Measurements from ENCODE around the gene RPRD1B.
A peak's percentile ranks its signal among the peaks of the same experiment; 100 is the strongest.

The RPRD1B gene

DNA sequence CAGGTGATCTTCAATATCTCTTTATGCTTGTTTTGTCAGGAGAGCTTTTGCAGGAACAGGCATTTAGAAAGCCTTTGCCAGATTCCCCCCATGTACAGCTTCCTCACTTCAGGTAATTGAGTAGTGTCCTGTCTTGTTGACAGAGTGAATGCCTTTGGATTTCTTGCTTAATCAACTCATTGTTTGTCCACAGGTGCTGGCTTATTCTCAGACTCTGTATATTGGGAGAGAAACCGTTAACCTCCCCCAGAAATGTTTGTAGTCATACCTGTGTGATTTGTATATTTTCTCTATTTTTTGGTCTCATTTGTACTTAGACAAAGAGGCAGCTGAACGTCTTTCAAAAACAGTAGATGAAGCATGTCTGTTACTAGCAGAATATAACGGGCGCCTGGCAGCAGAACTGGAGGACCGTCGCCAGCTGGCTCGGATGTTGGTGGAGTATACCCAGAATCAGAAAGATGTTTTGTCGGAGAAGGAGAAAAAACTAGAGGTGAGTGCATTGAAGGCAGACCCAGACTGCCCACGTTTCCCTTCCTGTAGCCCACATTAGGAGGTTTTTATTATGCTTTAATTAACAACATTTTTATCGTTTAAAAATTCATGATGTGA, 32.3 kb downstream of the RPRD1B start:
- in situ Hi-C loops (cut with HindIII; ENCODE audit: low sequenced_read_pairs) = no loop called here
- no peak for DNase-seq (ENCODE audit: low read depth)
- H3K4me3 ChIP-seq (ENCODE audit: low read depth, low read length) = no peak overlapping the region
- TF ChIP-seq, protein P1, sequence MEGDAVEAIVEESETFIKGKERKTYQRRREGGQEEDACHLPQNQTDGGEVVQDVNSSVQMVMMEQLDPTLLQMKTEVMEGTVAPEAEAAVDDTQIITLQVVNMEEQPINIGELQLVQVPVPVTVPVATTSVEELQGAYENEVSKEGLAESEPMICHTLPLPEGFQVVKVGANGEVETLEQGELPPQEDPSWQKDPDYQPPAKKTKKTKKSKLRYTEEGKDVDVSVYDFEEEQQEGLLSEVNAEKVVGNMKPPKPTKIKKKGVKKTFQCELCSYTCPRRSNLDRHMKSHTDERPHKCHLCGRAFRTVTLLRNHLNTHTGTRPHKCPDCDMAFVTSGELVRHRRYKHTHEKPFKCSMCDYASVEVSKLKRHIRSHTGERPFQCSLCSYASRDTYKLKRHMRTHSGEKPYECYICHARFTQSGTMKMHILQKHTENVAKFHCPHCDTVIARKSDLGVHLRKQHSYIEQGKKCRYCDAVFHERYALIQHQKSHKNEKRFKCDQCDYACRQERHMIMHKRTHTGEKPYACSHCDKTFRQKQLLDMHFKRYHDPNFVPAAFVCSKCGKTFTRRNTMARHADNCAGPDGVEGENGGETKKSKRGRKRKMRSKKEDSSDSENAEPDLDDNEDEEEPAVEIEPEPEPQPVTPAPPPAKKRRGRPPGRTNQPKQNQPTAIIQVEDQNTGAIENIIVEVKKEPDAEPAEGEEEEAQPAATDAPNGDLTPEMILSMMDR (IDR thresholded peaks at IDR 0.05; ENCODE audit: low read depth, low read length, missing control alignments) = no peak

DNA sequence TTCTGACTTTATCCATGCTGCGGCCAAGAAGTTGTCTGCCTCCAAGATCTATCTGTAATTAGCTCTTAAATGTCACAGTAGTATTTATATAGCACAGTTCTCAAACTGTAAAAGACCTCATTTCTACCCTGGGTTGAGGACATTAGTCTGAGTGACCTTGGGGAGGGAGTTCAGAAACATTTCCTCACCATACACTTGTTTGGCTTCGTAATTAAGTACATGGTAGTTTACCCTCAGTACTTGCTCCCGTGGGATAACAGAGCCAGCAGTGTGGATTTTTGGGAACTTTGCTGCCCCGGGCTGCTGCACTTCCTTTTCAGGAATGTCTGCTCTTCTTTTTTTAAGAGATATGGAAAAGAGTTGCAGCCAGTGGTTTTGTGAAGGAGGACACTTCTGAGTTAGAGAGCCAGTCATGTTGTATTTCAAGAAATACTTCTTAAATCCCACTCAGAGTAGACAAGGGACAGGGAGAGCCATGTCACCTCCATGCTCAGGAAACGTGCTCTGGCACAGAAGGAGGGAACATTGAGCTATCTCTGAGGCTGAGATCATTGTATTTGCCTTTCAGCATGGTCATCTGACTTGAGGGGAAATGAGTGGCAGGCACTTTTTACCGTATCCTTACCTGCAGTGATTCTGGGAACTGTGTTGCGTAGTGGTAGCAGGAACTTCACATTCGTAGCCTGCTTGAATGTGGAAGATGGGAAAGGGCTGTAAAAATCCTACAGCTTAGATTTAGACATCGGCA, 33.6 kb downstream of the RPRD1B start:
- in situ Hi-C loops (cut with HindIII; ENCODE audit: low sequenced_read_pairs) = no loop called here
- no peak for DNase-seq (ENCODE audit: low read depth)
- H3K4me3 ChIP-seq (ENCODE audit: low read depth, low read length) = no peak overlapping the region
- TF ChIP-seq, protein P1 (IDR thresholded peaks at IDR 0.05; ENCODE audit: low read depth, low read length, missing control alignments) = no peak

- TF ChIP-seq, protein P1 (IDR thresholded peaks at IDR 0.05; ENCODE audit: low read depth, low read length, missing control alignments) = no peak
- no peak for DNase-seq (ENCODE audit: low read depth)
- in situ Hi-C loops (cut with HindIII; ENCODE audit: low sequenced_read_pairs) = no loop called here
- H3K4me3 ChIP-seq (ENCODE audit: low read depth, low read length) = no peak overlapping the region
Measured at GRCh38 chr20:38067717-38068365, 34.3 kb downstream of the RPRD1B start.

- no peak for DNase-seq (ENCODE audit: low read depth)
- in situ Hi-C loops (cut with HindIII; ENCODE audit: low sequenced_read_pairs) = loop anchor here (5.0 kb wide), 2 partner anchors 54 to 94 kb away; partner anchors contain the start of gene TGM2
- no peak overlapping the region for H3K4me3 ChIP-seq (ENCODE audit: low read depth, low read length)
- TF ChIP-seq, protein P1 (IDR thresholded peaks at IDR 0.05; ENCODE audit: low read depth, low read length, missing control alignments) = no peak
Measured at GRCh38 chr20:38072898-38073297, 39.4 kb downstream of the RPRD1B start.

GRCh38 chr20:38073307-38074071, 39.9 kb downstream of the RPRD1B start:
- DNase-seq (ENCODE audit: low read depth) = peak; percentile 98
- H3K4me3 ChIP-seq (ENCODE audit: low read depth, low read length) = no peak overlapping the region
- in situ Hi-C loops (cut with HindIII; ENCODE audit: low sequenced_read_pairs) = loop anchor here (5.0 kb wide), 2 partner anchors 54 to 94 kb away; partner anchors contain the start of gene TGM2
- TF ChIP-seq, protein P1 (IDR thresholded peaks at IDR 0.05; ENCODE audit: low read depth, low read length, missing control alignments) = peak; percentile 78

Data from astrocyte of the cerebellum (primary cell).